GM18951 (cell line): Measurements from ENCODE around the gene COL27A1.

ENCODE experiments used
- POLR2A ChIP-seq: IDR thresholded peaks from 4 replicates; pipeline ENCODE4 v1.6.1; 2011; ENCODE audit warnings: mild to moderate bottlenecking; ENCODE audit not compliant: insufficient read length, insufficient read depth; ENCODE audit errors: extremely low read depth
- in situ Hi-C: fragments of 300-500 bp; cut with MboI; formaldehyde crosslinking; loops from one replicate; pipeline ENCODE4 v1.12.0; 2022; ENCODE audit warnings: low sequenced_read_pairs, mixed read lengths, inconsistent platforms; ENCODE audit not compliant: unreplicated experiment

The COL27A1 gene

GRCh38 chr9:114157516-114158176 is 2.3 kb downstream of the COL27A1 start:
- in situ Hi-C loops = no loop called here
- no peak for TF ChIP-seq POLR2A

GRCh38 chr9:114158482-114159130 is 3.3 kb downstream of the COL27A1 start:
- no peak for TF ChIP-seq POLR2A
- in situ Hi-C loops = no loop called here

GRCh38 chr9:114159691-114160090 is 4.4 kb downstream of the COL27A1 start:
- no peak for TF ChIP-seq POLR2A
- in situ Hi-C loops = no loop called here

DNA sequence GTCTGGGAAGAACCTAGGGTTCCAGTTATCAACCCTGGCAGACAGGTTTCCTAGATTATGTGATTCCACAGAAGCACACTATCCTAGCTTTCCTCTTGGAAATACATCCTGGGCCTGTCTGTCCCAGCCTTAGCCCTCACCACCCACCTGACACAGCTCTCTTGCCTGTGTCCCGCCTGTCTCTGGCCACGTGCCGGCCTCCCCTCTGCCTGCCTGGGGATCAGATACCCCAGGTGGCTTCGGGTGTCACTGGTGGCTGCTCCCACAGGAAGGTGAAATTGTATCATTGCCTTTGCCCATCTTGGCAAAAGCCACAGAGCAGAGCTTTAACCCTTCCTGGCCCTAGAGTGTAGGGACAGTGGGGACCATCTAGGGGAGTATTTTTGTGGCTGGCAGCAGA is 6.2 kb downstream of the COL27A1 start:
- no peak for TF ChIP-seq POLR2A
- in situ Hi-C loops = no loop called here

DNA sequence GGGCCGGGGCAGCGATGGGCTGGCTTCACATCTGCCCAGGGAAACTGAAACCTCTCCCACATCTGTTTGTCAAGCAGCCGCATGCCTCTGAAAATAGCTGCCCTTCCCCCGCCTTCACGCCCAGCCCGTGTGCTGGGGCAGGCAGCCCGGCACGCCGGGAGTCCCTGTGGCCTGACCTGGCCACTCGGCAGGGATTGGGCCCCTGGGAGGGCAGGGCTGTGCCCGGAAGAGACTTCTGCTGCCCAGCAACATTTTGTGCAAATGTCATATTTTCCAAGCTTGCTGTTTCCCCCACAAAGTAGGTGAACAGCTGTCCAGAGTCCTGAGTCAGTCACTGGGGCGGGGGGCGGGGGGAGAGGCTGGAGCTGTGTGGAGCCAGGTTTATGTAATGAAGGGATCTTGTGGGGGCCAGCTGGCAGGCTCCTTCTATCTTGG is 8.2 kb downstream of the COL27A1 start:
- TF ChIP-seq POLR2A = no peak
- in situ Hi-C loops = no loop called here

DNA sequence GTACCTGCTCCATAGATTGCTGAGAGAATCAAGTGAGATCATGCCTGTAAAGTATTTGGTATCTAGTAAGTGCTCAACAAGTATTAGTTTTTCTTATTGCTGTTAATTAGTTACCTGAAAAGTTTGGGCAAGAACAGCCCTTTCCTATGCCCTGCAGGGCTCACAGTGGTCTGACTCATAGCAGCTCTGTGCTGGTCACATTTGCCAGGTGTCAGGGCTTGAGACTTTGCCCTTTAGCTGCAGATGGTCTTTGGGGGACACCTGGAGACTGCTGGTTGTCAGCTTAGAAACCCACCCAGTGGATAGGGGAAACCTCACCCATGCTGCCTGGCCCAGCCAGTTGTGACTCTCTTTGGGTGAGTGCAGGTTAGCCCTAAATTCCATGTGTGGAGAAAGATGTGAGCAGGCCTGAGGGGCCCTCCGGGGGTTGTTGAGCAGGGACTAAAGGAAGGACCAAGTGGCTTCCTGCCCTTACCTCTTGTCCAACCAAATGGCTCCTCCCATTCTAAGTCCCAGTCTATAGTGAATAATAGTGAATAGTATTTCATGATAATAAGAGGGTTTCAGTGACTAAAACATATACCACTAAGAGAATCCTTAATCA is 9.0 kb downstream of the COL27A1 start:
- in situ Hi-C loops = no loop called here
- TF ChIP-seq POLR2A = no peak

DNA sequence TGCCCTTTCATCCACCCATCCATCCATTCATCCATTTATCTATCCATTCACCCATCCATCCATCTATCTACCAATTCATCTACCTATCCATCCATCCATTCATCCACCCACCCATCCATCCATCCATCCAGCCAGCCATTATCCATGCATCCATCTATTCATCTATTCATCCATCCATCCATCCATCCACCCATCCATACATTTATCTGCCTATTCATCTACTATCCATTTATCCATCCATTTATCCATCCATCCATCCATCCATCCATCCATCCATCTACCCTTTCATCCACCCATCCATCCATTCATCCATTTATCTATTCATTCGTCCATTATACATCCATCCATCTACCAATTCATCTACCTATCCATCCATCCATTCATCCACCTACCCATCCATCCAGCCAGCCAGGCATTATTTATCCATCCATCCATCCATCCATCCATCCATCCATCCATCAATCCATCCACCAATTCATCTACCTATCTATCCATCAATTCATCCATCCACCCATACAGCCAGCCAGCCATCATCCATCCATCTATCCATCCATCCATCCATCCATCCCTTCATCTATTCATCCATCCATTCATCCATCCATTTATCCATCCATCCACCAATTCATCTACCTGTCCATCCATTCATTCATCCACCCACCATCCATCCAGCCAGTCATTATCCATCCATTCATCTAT is 10.2 kb downstream of the COL27A1 start:
- no peak for TF ChIP-seq POLR2A
- in situ Hi-C loops = no loop called here

DNA sequence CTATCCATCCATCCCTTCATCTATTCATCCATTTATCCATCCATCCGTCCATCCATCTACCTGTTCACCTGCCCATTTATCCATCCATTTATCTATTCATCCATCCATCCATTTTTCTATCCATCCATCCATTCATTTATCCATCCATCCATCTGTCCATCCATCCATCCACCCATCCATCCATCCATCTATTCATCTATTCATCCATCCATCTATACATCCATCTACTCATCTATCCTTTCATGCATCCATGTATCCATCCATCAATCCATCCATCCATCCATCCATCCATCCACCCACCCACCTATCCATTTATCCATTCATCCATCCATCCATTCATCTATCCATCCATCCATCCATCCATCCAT is 10.8 kb downstream of the COL27A1 start:
- TF ChIP-seq POLR2A = no peak
- in situ Hi-C loops = no loop called here

GRCh38 chr9:114166614-114167572 is 11.6 kb downstream of the COL27A1 start:
- in situ Hi-C loops = no loop called here
- no peak for TF ChIP-seq POLR2A

GRCh38 chr9:114167591-114168091 is 12.3 kb downstream of the COL27A1 start:
- TF ChIP-seq POLR2A = no peak
- in situ Hi-C loops = no loop called here

GRCh38 chr9:114168281-114169028 is 13.1 kb downstream of the COL27A1 start:
- no peak for TF ChIP-seq POLR2A
- in situ Hi-C loops = no loop called here
